Vagina (tissue), 2 donors: ENCODE measurements around the gene SLC35D2.
"Not testable (repeated sequence)": the region's sequence is repeated elsewhere in the genome, so short reads cannot be mapped to it uniquely, and the experiment has no call there.

Source experiments
- POLR2A ChIP-seq, 2 donors: fragments of 450-650 bp; IDR thresholded peaks; one replicate each; pipeline ENCODE4 v1.6.1; 2017; ENCODE audit warnings: antibody characterized with exemption in 2 of 2, mild to moderate bottlenecking in 2 of 2, moderate library complexity in 2 of 2
- TF ChIP-seq, protein P1 (sequence below), 3 experiments: fragments of 450-650 bp in 2 of 3; fragments of 200-600 bp in 1 of 3; sonication (generic) in 1 of 3; IDR thresholded peaks; one replicate each; pipeline ENCODE4 v1.5.1; 2017 to 2019; ENCODE audit warnings: antibody characterized with exemption in 3 of 3, mild to moderate bottlenecking in 2 of 3, moderate library complexity in 2 of 3

DNA sequence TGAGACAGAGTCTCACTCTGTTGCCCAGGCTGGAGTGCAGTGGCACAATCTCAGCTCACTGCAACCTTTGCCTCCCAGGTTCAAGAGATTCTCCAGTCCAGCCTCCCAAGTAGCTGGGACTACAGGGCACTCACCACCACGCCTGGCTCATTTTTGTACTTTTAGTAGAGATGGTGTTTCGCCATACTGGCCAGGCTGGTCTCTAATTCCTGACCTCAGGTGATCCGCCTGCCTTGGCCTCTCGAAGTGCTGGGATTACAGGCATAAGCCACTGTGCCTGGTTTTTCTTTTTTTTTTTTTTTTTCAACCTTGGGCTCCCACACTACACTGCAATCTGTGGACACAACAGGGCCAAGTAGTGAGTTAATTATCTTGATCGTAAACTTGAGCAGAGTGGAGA is 60.8 kb downstream of the SLC35D2 start:
- not testable (repeated sequence) for TF ChIP-seq POLR2A (IDR thresholded peaks at IDR 0.05)
- TF ChIP-seq, protein P1, sequence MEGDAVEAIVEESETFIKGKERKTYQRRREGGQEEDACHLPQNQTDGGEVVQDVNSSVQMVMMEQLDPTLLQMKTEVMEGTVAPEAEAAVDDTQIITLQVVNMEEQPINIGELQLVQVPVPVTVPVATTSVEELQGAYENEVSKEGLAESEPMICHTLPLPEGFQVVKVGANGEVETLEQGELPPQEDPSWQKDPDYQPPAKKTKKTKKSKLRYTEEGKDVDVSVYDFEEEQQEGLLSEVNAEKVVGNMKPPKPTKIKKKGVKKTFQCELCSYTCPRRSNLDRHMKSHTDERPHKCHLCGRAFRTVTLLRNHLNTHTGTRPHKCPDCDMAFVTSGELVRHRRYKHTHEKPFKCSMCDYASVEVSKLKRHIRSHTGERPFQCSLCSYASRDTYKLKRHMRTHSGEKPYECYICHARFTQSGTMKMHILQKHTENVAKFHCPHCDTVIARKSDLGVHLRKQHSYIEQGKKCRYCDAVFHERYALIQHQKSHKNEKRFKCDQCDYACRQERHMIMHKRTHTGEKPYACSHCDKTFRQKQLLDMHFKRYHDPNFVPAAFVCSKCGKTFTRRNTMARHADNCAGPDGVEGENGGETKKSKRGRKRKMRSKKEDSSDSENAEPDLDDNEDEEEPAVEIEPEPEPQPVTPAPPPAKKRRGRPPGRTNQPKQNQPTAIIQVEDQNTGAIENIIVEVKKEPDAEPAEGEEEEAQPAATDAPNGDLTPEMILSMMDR (IDR thresholded peaks at IDR 0.05) = not testable (repeated sequence)
